Natural killer cell (primary cell): ENCODE results near the gene HDAC1. TPM values are rescaled to one million over a fixed set of nuclear protein-coding genes. Genes with fewer than 3 reads are reported as not detected.

Source experiments
- ATAC-seq, 3 donors: fragments of 150-1000 bp in 2 of 3; fragments of 200-7000 bp in 1 of 3; cut with Tn5 transposase; 1 replicate in 1 of 3; 2 replicates in 2 of 3; pipeline ENCODE4 v1.10.0; 2021; ENCODE audit warnings: mild to moderate bottlenecking in 2 of 3, moderate library complexity in 2 of 3
- DNase-seq, 2 donors: peaks; one replicate each; pipeline versions ENCODE4 v3.0.0 to v3.0.0-alpha.2; 2013 to 2021; ENCODE audit warnings: mixed read lengths in 1 of 2
- H3K27ac ChIP-seq: one replicate; pipeline ENCODE4 v1.5.1; 2013; ENCODE audit warnings: mild to moderate bottlenecking, low read length
- H3K27me3 ChIP-seq: one replicate; pipeline ENCODE4 v1.6.1; 2013; ENCODE audit warnings: low read length; ENCODE audit not compliant: control insufficient read depth, insufficient read depth
- H3K36me3 ChIP-seq: one replicate; pipeline ENCODE4 v1.6.1; 2013; ENCODE audit warnings: low read length; ENCODE audit not compliant: control insufficient read depth, insufficient read depth
- H3K4me1 ChIP-seq: one replicate; pipeline ENCODE4 v1.6.1; 2013; ENCODE audit warnings: low read length; ENCODE audit not compliant: control insufficient read depth, insufficient read depth
- H3K4me3 ChIP-seq: one replicate; pipeline ENCODE4 v1.5.1; 2013; ENCODE audit warnings: low read length
- H3K9me3 ChIP-seq: one replicate; pipeline ENCODE4 v1.6.1; 2013; ENCODE audit warnings: low read length; ENCODE audit not compliant: control insufficient read depth, insufficient read depth
- H3K27ac Mint-ChIP-seq, 2 donors: one replicate each; pipeline ENCODE4 v1.8.0; 2022; ENCODE audit warnings: mild to moderate bottlenecking in 2 of 2, mixed read lengths in 2 of 2, moderate library complexity in 1 of 2
- H3K27me3 Mint-ChIP-seq, 2 donors: one replicate each; pipeline ENCODE4 v1.8.0; 2022; ENCODE audit warnings: low read depth in 2 of 2, mixed read lengths in 2 of 2
- H3K36me3 Mint-ChIP-seq: one replicate; pipeline ENCODE4 v1.8.0; 2022; ENCODE audit warnings: mixed read lengths
- H3K4me1 Mint-ChIP-seq, 2 donors: one replicate each; pipeline ENCODE4 v1.8.0; 2022; ENCODE audit warnings: mixed read lengths in 2 of 2
- H3K4me3 Mint-ChIP-seq: one replicate; pipeline ENCODE4 v1.8.0; 2022; ENCODE audit warnings: mild to moderate bottlenecking, moderate library complexity, mixed read lengths
- H3K9me3 Mint-ChIP-seq, 2 donors: one replicate each; pipeline ENCODE4 v1.8.0; 2022; ENCODE audit warnings: mixed read lengths in 2 of 2
- WGBS: methylation state at CpG from one replicate; pipeline ENCODE4 v1.1.7; 2013; ENCODE audit warnings: missing lambda C conversion rate; ENCODE audit not compliant: insufficient coverage; 5-methylcytosine and 5-hydroxymethylcytosine counted together
- intact Hi-C: fragments of 100-400 bp; cut with micrococcal nuclease; formaldehyde crosslinking; loops from one replicate; pipeline ENCODE4 v1.14.2; 2022
- total RNA-seq, 4 donors: library from RNA; stranded (reverse); fragments of 120-200 nt in 1 of 4; gene quantifications; one replicate each; pipeline versions ENCODE4 v1.2.3 to v1.2.4, GENCODE V29; 2013 to 2022
- TF ChIP-seq, protein P1 (sequence below): fragments of 200-600 bp; IDR thresholded peaks from one replicate; pipeline ENCODE4 v1.8.0; 2022; ENCODE audit warnings: antibody characterized with exemption

Gene HDAC1
- total RNA-seq, 3 donors from 2014 or later (not counting 1 experiment from before 2014, with no cell fraction given) = 110 to 133 (median 125) TPM

GRCh38 chr1:32309960-32310359 is 18.1 kb downstream of the HDAC1 start:
- no peaks in the 10 kb centered on the region for H3K4me1 ChIP-seq
- H3K9me3 Mint-ChIP-seq = no peaks in the 10 kb centered on the region

DNA sequence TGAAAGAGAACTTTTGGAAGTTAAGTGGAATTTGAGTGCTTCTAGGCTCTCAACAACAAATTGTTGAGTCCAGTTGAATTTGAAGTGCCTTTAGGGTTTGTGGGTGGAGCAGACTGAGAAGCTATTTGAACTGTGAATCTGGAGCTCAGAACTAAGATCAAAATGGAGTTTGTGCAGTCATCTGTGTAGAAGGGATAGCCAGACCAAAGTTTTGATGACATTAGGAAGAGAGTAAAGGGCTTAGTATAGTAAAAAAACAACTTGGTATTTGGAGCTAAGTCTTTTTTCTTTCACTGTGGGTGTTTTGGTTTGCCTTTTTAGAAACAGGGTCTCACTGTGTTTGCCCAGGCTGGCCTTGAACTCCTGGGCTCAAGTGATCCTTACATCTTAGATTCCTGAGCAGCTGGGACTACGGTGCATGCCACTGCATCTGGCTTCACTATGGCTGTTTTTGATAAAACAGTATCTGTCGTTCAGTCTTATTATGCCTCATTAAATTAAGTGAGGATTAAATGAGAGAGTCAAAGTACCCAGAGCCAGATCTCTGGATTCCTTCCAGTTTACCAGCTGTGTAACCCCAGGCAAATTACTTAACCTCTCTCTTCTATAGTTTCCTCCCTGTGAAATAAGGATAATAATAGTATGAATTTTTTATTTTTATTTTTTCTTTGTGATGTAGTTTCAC is 20.0 kb downstream of the HDAC1 start:
- Mint-ChIP-seq H3K4me3 (no peak overlapping the region), H3K27ac (peak overlapping the region; percentile 50 to 73), H3K9me3 (no peaks in the 10 kb centered on the region), H3K36me3 (peaks cover 4% of the 10 kb centered on the region), H3K27me3 (no peaks in the 10 kb centered on the region), H3K4me1 (peaks cover 52 to 57% of the 10 kb centered on the region in 2 donors)
- TF ChIP-seq, protein P1, sequence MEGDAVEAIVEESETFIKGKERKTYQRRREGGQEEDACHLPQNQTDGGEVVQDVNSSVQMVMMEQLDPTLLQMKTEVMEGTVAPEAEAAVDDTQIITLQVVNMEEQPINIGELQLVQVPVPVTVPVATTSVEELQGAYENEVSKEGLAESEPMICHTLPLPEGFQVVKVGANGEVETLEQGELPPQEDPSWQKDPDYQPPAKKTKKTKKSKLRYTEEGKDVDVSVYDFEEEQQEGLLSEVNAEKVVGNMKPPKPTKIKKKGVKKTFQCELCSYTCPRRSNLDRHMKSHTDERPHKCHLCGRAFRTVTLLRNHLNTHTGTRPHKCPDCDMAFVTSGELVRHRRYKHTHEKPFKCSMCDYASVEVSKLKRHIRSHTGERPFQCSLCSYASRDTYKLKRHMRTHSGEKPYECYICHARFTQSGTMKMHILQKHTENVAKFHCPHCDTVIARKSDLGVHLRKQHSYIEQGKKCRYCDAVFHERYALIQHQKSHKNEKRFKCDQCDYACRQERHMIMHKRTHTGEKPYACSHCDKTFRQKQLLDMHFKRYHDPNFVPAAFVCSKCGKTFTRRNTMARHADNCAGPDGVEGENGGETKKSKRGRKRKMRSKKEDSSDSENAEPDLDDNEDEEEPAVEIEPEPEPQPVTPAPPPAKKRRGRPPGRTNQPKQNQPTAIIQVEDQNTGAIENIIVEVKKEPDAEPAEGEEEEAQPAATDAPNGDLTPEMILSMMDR = no peak
- Histone ChIP-seq H3K9me3 (no peaks in the 10 kb centered on the region), H3K27me3 (no peaks in the 10 kb centered on the region), H3K27ac (no peak overlapping the region), H3K36me3 (peaks cover 8% of the 10 kb centered on the region), H3K4me1 (no peaks in the 10 kb centered on the region), H3K4me3 (no peak overlapping the region)
- no peak for ATAC-seq
- intact Hi-C loops = no loop called here
- WGBS = 82% methylated on average over 2 of the region's 2 CpGs
- no peak for DNase-seq

More at GRCh38 chr1:32309960-32310359, 18.1 kb downstream of the HDAC1 start:
- Histone ChIP-seq H3K27ac (no peak overlapping the region), H3K36me3 (peaks cover 14% of the 10 kb centered on the region), H3K4me3 (no peak overlapping the region), H3K9me3 (no peaks in the 10 kb centered on the region), H3K27me3 (no peaks in the 10 kb centered on the region)
- Mint-ChIP-seq H3K4me1 (peaks cover 53 to 63% of the 10 kb centered on the region in 2 donors), H3K36me3 (no peaks in the 10 kb centered on the region), H3K27me3 (no peaks in the 10 kb centered on the region), H3K4me3 (no peak overlapping the region), H3K27ac (peak overlapping the region; percentile 50 to 73)
- TF ChIP-seq, protein P1 = no peak
- intact Hi-C loops = no loop called here
- 100% methylated on average over 1 of the region's 1 CpG for WGBS
- DNase-seq (no peak), ATAC-seq (no peak)

GRCh38 chr1:32316903-32317277 is 25.0 kb downstream of the HDAC1 start:
- peaks cover 28 to 34% of the 10 kb centered on the region in 2 donors for H3K4me1 Mint-ChIP-seq
- Histone ChIP-seq H3K36me3 (peaks cover 24% of the 10 kb centered on the region), H3K4me1 (peaks cover 15% of the 10 kb centered on the region), H3K4me3 (no peak overlapping the region), H3K27ac (no peak overlapping the region), H3K27me3 (no peaks in the 10 kb centered on the region), H3K9me3 (no peaks in the 10 kb centered on the region)
- H3K4me3 Mint-ChIP-seq = no peak overlapping the region
- H3K9me3 Mint-ChIP-seq = no peaks in the 10 kb centered on the region
- intact Hi-C loops = no loop called here
- ATAC-seq (no peak), DNase-seq (no peak)
- peak overlapping the region; percentile 52 to 60 for H3K27ac Mint-ChIP-seq
- 42% methylated on average over 3 of the region's 3 CpGs for WGBS
- TF ChIP-seq, protein P1 = no peak
- peaks cover 6% of the 10 kb centered on the region for H3K36me3 Mint-ChIP-seq
- no peaks in the 10 kb centered on the region for H3K27me3 Mint-ChIP-seq
